HEK293 (cell line): ENCODE results near the gene BTBD3.

Source experiments
- BCL11B ChIP-seq: fragments of 450-650 bp; formaldehyde crosslinking; IDR thresholded peaks from 2 replicates; pipeline ENCODE4 v1.5.1; 2016; ENCODE audit warnings: low read depth, missing biosample characterization, missing genetic modification characterization
- BCL6B ChIP-seq: fragments of 450-650 bp; formaldehyde crosslinking; IDR thresholded peaks from 2 replicates; pipeline ENCODE4 v1.5.1; 2017; ENCODE audit warnings: missing biosample characterization, missing genetic modification characterization
- GLIS1 ChIP-seq: fragments of 450-650 bp; formaldehyde crosslinking; IDR thresholded peaks from 2 replicates; pipeline ENCODE4 v1.5.1; 2016; ENCODE audit warnings: missing biosample characterization, missing genetic modification characterization
- HOXD13 ChIP-seq: sonication (generic); formaldehyde crosslinking; IDR thresholded peaks from 2 replicates; pipeline ENCODE4 v1.8.0; 2022; ENCODE audit warnings: missing genetic modification reagents, borderline replicate concordance
- IKZF3 ChIP-seq: fragments of 450-650 bp; IDR thresholded peaks from 2 replicates; pipeline ENCODE4 v1.5.0; 2018; ENCODE audit warnings: missing biosample characterization, mild to moderate bottlenecking, missing genetic modification characterization, moderate library complexity
- INSM2 ChIP-seq: fragments of 450-650 bp; formaldehyde crosslinking; IDR thresholded peaks from 2 replicates; pipeline ENCODE4 v1.5.1; 2016; ENCODE audit warnings: missing biosample characterization, missing genetic modification characterization
- KLF9 ChIP-seq: fragments of 450-650 bp; formaldehyde crosslinking; IDR thresholded peaks from 2 replicates; pipeline ENCODE4 v1.5.1; 2016; ENCODE audit warnings: missing biosample characterization, missing genetic modification characterization, low read depth
- MEIS1 ChIP-seq: sonication (generic); formaldehyde crosslinking; IDR thresholded peaks from 2 replicates; pipeline ENCODE4 v1.8.1; 2022; ENCODE audit warnings: missing genetic modification reagents, mild to moderate bottlenecking, borderline replicate concordance
- OSR2 ChIP-seq: fragments of 450-650 bp; formaldehyde crosslinking; IDR thresholded peaks from 2 replicates; pipeline ENCODE4 v1.5.1; 2016; ENCODE audit warnings: missing biosample characterization, missing genetic modification characterization
- RBAK ChIP-seq: fragments of 450-650 bp; formaldehyde crosslinking; IDR thresholded peaks from 2 replicates; pipeline ENCODE4 v1.5.1; 2016; ENCODE audit warnings: missing biosample characterization, missing genetic modification characterization
- SP7 ChIP-seq: fragments of 450-650 bp; formaldehyde crosslinking; IDR thresholded peaks from 2 replicates; pipeline ENCODE4 v1.5.1; 2016; ENCODE audit warnings: missing biosample characterization, missing genetic modification characterization
- ZBTB48 ChIP-seq: fragments of 450-650 bp; formaldehyde crosslinking; IDR thresholded peaks from 2 replicates; pipeline ENCODE4 v1.5.1; 2016; ENCODE audit warnings: missing biosample characterization, missing genetic modification characterization
- ZEB2 ChIP-seq: fragments of 450-650 bp; formaldehyde crosslinking; IDR thresholded peaks from 2 replicates; pipeline ENCODE4 v1.5.1; 2016; ENCODE audit warnings: missing biosample characterization, missing genetic modification characterization
- ZFP3 ChIP-seq: fragments of 450-650 bp; formaldehyde crosslinking; IDR thresholded peaks from 2 replicates; pipeline ENCODE4 v1.5.1; 2016; ENCODE audit warnings: low read depth, missing biosample characterization, missing genetic modification characterization
- ZNF16 ChIP-seq: fragments of 450-650 bp; formaldehyde crosslinking; IDR thresholded peaks from 2 replicates; pipeline ENCODE4 v1.5.1; 2016; ENCODE audit warnings: low read depth, missing biosample characterization, missing genetic modification characterization
- ZNF292 ChIP-seq: fragments of 450-650 bp; formaldehyde crosslinking; IDR thresholded peaks from 2 replicates; pipeline ENCODE4 v1.5.1; 2016; ENCODE audit warnings: low read depth, missing biosample characterization, missing genetic modification characterization, borderline replicate concordance
- ZNF324 ChIP-seq: fragments of 450-650 bp; formaldehyde crosslinking; IDR thresholded peaks from 2 replicates; pipeline ENCODE4 v1.5.1; 2016; ENCODE audit warnings: missing biosample characterization, missing genetic modification characterization
- ZNF404 ChIP-seq: fragments of 450-650 bp; formaldehyde crosslinking; IDR thresholded peaks from 2 replicates; pipeline ENCODE4 v1.5.1; 2017; ENCODE audit warnings: missing biosample characterization, missing genetic modification characterization
- ZNF423 ChIP-seq: fragments of 450-650 bp; formaldehyde crosslinking; IDR thresholded peaks from 2 replicates; pipeline ENCODE4 v1.5.1; 2016; ENCODE audit warnings: missing biosample characterization, missing genetic modification characterization
- ZNF48 ChIP-seq: fragments of 450-650 bp; formaldehyde crosslinking; IDR thresholded peaks from 2 replicates; pipeline ENCODE4 v1.5.1; 2016; ENCODE audit warnings: missing biosample characterization, missing genetic modification characterization
- ZNF488 ChIP-seq: fragments of 450-650 bp; formaldehyde crosslinking; IDR thresholded peaks from 2 replicates; pipeline ENCODE4 v1.5.1; 2016; ENCODE audit warnings: missing biosample characterization, missing genetic modification characterization
- ZNF510 ChIP-seq: fragments of 450-650 bp; formaldehyde crosslinking; IDR thresholded peaks from 2 replicates; pipeline ENCODE4 v1.5.1; 2018; ENCODE audit warnings: mild to moderate bottlenecking, missing genetic modification characterization, missing biosample characterization; ENCODE audit not compliant: insufficient replicate concordance
- ZNF514 ChIP-seq: fragments of 450-650 bp; formaldehyde crosslinking; IDR thresholded peaks from 2 replicates; pipeline ENCODE4 v1.5.1; 2016; ENCODE audit warnings: missing biosample characterization, missing genetic modification characterization
- ZNF560 ChIP-seq: fragments of 450-650 bp; formaldehyde crosslinking; IDR thresholded peaks from 2 replicates; pipeline ENCODE4 v1.5.1; 2017; ENCODE audit warnings: missing biosample characterization, missing genetic modification characterization, borderline replicate concordance
- ZNF610 ChIP-seq: fragments of 450-650 bp; formaldehyde crosslinking; IDR thresholded peaks from 2 replicates; pipeline ENCODE4 v1.5.1; 2016; ENCODE audit warnings: missing biosample characterization, missing genetic modification characterization, borderline replicate concordance
- ZNF645 ChIP-seq: fragments of 450-650 bp; formaldehyde crosslinking; IDR thresholded peaks from 2 replicates; pipeline ENCODE4; 2016; ENCODE audit warnings: missing biosample characterization, missing genetic modification characterization
- ZSCAN16 ChIP-seq: fragments of 450-650 bp; formaldehyde crosslinking; IDR thresholded peaks from 2 replicates; pipeline ENCODE4 v1.5.1; 2016; ENCODE audit warnings: missing biosample characterization, missing genetic modification characterization
- TF ChIP-seq, protein P1 (sequence below): fragments of 450-650 bp; formaldehyde crosslinking; IDR thresholded peaks from 2 replicates; pipeline ENCODE4 v1.5.1; 2017; ENCODE audit warnings: missing biosample characterization, missing genetic modification characterization
- TF ChIP-seq, protein P2 (sequence below): fragments of 450-650 bp; formaldehyde crosslinking; IDR thresholded peaks from 2 replicates; pipeline ENCODE4 v1.5.1; 2017; ENCODE audit warnings: missing biosample characterization, missing genetic modification characterization
- TF ChIP-seq, protein P3 (sequence below): fragments of 450-650 bp; formaldehyde crosslinking; IDR thresholded peaks from 2 replicates; pipeline ENCODE4 v1.5.1; 2016; ENCODE audit warnings: missing biosample characterization, missing genetic modification characterization

Gene BTBD3

DNA sequence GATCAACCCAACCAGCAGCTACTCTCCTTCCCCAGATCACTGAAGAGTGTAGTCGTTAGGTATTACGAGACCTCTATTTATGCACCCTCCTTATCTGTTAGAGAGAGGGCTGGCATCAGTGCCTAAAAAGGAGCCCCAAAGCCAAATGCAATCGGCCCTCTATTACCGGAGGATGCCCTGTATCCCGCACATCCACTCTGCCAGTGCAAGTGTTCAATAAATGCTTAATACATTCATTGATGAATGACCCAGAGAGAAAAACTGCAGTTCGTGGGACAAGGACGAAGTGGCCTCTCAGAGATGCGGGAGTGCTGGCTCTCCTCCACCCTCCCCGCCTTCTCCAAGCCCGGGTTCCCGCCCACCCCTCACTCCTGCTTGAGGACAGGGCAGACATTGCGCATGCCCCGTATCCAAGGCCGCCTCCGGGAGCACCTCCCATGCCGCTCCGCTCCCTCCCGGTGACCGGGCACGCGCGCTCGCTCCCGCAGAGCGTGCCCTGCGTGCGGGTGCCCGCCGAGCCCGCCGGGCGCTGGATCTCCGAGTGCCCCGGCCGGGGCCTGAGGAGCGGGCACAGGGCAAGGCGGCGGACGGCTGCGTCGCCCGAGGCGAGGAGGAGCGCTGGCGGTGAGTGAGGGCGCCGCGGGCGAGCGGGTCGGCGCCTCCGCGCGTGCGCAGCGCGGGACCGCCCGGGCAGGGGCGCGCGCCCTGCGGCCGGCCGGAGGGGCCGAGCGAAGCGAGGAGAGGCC lies 27.2 kb upstream of the BTBD3 start (continued):
- no peak for TF ChIP-seq ZNF645 (tag by site-specific recombination)
- no peak for TF ChIP-seq ZNF610 (tag by site-specific recombination)
- no peak for TF ChIP-seq ZNF16 (tag by site-specific recombination)
- no peak for TF ChIP-seq INSM2 (tag by site-specific recombination)
- TF ChIP-seq ZNF292 = no peak
- TF ChIP-seq ZEB2 (tag by site-specific recombination) = no peak
- no peak for TF ChIP-seq RBAK (tag by site-specific recombination)
- TF ChIP-seq, protein P1, sequence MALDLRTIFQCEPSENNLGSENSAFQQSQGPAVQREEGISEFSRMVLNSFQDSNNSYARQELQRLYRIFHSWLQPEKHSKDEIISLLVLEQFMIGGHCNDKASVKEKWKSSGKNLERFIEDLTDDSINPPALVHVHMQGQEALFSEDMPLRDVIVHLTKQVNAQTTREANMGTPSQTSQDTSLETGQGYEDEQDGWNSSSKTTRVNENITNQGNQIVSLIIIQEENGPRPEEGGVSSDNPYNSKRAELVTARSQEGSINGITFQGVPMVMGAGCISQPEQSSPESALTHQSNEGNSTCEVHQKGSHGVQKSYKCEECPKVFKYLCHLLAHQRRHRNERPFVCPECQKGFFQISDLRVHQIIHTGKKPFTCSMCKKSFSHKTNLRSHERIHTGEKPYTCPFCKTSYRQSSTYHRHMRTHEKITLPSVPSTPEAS (tag by site-specific recombination) = no peak
- TF ChIP-seq GLIS1 (tag by site-specific recombination) = peak; percentile 14; the same call in 1 of the 2 replicates
- TF ChIP-seq ZNF514 (tag by site-specific recombination) = no peak
- no peak for TF ChIP-seq ZNF510
- TF ChIP-seq ZFP3 (tag by site-specific recombination) = no peak
- TF ChIP-seq SP7 (tag by site-specific recombination) = no peak
- TF ChIP-seq ZNF48 (tag by site-specific recombination) = no peak
- TF ChIP-seq ZSCAN16 (tag by site-specific recombination) = no peak
- TF ChIP-seq OSR2 = no peak
- no peak for TF ChIP-seq HOXD13 (CRISPR knock-in tag)
- no peak for TF ChIP-seq ZNF488
- TF ChIP-seq, protein P2, sequence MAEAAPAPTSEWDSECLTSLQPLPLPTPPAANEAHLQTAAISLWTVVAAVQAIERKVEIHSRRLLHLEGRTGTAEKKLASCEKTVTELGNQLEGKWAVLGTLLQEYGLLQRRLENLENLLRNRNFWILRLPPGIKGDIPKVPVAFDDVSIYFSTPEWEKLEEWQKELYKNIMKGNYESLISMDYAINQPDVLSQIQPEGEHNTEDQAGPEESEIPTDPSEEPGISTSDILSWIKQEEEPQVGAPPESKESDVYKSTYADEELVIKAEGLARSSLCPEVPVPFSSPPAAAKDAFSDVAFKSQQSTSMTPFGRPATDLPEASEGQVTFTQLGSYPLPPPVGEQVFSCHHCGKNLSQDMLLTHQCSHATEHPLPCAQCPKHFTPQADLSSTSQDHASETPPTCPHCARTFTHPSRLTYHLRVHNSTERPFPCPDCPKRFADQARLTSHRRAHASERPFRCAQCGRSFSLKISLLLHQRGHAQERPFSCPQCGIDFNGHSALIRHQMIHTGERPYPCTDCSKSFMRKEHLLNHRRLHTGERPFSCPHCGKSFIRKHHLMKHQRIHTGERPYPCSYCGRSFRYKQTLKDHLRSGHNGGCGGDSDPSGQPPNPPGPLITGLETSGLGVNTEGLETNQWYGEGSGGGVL = no peak
- no peak for TF ChIP-seq ZNF423
- no peak for TF ChIP-seq ZNF404
- TF ChIP-seq ZNF560 (tag by site-specific recombination) = no peak
- TF ChIP-seq BCL6B = no peak
- TF ChIP-seq KLF9 = peak; percentile 49
- TF ChIP-seq ZNF324 = no peak
- no peak for TF ChIP-seq BCL11B (tag by site-specific recombination)
- TF ChIP-seq, protein P3, sequence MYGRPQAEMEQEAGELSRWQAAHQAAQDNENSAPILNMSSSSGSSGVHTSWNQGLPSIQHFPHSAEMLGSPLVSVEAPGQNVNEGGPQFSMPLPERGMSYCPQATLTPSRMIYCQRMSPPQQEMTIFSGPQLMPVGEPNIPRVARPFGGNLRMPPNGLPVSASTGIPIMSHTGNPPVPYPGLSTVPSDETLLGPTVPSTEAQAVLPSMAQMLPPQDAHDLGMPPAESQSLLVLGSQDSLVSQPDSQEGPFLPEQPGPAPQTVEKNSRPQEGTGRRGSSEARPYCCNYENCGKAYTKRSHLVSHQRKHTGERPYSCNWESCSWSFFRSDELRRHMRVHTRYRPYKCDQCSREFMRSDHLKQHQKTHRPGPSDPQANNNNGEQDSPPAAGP (tag by site-specific recombination) = no peak
- peak; percentile 66 for TF ChIP-seq IKZF3
- no peak for TF ChIP-seq ZBTB48 (tag by site-specific recombination)
- no peak for TF ChIP-seq MEIS1
